ENCODE results near the gene GALNTL6.
"Not testable (repeated sequence)": the region's sequence is repeated elsewhere in the genome, so short reads cannot be mapped to it uniquely, and the experiment has no call there.

The GALNTL6 gene

GRCh38 chr4:172898715-172899114 lies 1085.5 kb downstream of the GALNTL6 start:
- no peak overlapping the region for H3K4me3 ChIP-seq (ENCODE audit: low read depth, low read length)
- TF ChIP-seq CTCF (conservative IDR thresholded peaks at IDR 0.05; ENCODE audit: low read depth, low read length), result no peak
- DNase-seq (ENCODE audit: low read depth), result no peak

- TF ChIP-seq CTCF (conservative IDR thresholded peaks at IDR 0.05; ENCODE audit: low read depth, low read length), result no peak
- no peak for DNase-seq (ENCODE audit: low read depth)
- no peak overlapping the region for H3K4me3 ChIP-seq (ENCODE audit: low read depth, low read length)
Measured at GRCh38 chr4:172899861-172900260, 1086.7 kb downstream of the GALNTL6 start.

GRCh38 chr4:172900900-172901299 lies 1087.7 kb downstream of the GALNTL6 start:
- TF ChIP-seq CTCF (conservative IDR thresholded peaks at IDR 0.05; ENCODE audit: low read depth, low read length), result no peak
- no peak for DNase-seq (ENCODE audit: low read depth)
- H3K4me3 ChIP-seq (ENCODE audit: low read depth, low read length), result no peak overlapping the region

- not testable (repeated sequence) for DNase-seq (ENCODE audit: low read depth)
Measured at GRCh38 chr4:172912468-172912867, 1099.3 kb downstream of the GALNTL6 start.

GRCh38 chr4:172917403-172917802 lies 1104.2 kb downstream of the GALNTL6 start:
- DNase-seq (ENCODE audit: low read depth); H3K4me3 ChIP-seq (ENCODE audit: low read depth, low read length): not testable (repeated sequence)

More at GRCh38 chr4:172912468-172912867, 1099.3 kb downstream of the GALNTL6 start:
- H3K4me3 ChIP-seq (ENCODE audit: low read depth, low read length), result not testable (repeated sequence)

GRCh38 chr4:172919269-172919668 lies 1106.1 kb downstream of the GALNTL6 start:
- H3K4me3 ChIP-seq (ENCODE audit: low read depth, low read length), result no peak overlapping the region
- TF ChIP-seq CTCF (conservative IDR thresholded peaks at IDR 0.05; ENCODE audit: low read depth, low read length), result no peak
- no peak for DNase-seq (ENCODE audit: low read depth)

GRCh38 chr4:172927096-172927814 lies 1114.1 kb downstream of the GALNTL6 start:
- TF ChIP-seq CTCF (conservative IDR thresholded peaks at IDR 0.05; ENCODE audit: low read depth, low read length), result no peak
- DNase-seq (ENCODE audit: low read depth), result no peak
- H3K4me3 ChIP-seq (ENCODE audit: low read depth, low read length), result no peak overlapping the region

- no peak overlapping the region for H3K4me3 ChIP-seq (ENCODE audit: low read depth, low read length)
- DNase-seq (ENCODE audit: low read depth), result no peak
- no peak for TF ChIP-seq CTCF (conservative IDR thresholded peaks at IDR 0.05; ENCODE audit: low read depth, low read length)
Measured at GRCh38 chr4:172928347-172928746, 1115.1 kb downstream of the GALNTL6 start.
